GM10847 (cell line): ENCODE data around the gene TMEM53.

ENCODE experiments used
- POLR2A ChIP-seq: IDR thresholded peaks from 2 replicates; pipeline ENCODE4 v1.6.1; 2011; ENCODE audit not compliant: insufficient read length; ENCODE audit errors: extremely low read depth

TMEM53 gene

DNA sequence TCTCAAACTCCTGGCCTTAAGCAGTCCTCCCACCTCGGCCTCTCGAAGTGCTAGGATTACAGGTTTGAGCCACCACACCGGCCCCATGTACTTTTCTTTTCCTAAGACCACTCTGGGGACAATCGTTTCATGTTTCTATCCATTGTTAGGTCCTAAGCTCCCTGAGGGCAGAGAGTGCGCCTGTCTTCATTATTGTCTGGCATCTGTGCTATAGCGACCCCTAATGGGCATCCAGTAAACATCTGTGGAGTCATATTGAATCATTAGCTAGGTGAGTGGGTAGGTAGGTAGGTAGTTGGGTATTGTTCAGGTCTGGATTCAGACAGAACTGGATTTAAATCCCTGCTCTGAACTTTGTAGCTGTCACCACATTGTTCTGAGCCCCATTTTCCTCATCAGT is 66.1 kb downstream of the TMEM53 start:
- TF ChIP-seq POLR2A, result no peak

DNA sequence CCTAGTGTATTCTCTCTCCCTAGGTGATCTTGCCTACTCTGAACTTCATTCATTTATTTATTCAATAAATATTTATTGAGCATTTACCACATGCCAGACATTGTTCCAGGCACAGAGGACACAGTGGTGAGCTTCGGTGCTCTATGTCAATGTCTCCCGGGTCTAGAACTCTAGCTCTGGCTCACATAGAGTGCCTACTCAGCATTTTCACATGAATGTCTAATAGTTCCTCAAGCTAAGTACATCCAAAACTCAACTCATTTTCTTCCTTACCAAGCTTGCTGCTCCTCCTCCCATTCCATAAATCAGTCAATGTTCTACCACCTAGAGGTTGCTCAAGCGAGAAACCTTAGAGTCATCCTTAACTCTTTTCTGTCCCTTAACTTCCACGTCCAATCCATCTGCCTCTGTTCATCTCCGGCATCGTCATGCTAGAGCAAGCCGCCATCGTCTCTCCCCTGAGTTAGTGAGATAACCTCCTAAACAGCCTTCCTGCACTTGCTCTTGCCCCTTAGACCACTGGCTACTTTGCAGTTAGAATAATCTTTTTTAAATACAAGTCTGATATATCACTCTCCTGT is 67.5 kb downstream of the TMEM53 start:
- TF ChIP-seq POLR2A, result no peak

DNA sequence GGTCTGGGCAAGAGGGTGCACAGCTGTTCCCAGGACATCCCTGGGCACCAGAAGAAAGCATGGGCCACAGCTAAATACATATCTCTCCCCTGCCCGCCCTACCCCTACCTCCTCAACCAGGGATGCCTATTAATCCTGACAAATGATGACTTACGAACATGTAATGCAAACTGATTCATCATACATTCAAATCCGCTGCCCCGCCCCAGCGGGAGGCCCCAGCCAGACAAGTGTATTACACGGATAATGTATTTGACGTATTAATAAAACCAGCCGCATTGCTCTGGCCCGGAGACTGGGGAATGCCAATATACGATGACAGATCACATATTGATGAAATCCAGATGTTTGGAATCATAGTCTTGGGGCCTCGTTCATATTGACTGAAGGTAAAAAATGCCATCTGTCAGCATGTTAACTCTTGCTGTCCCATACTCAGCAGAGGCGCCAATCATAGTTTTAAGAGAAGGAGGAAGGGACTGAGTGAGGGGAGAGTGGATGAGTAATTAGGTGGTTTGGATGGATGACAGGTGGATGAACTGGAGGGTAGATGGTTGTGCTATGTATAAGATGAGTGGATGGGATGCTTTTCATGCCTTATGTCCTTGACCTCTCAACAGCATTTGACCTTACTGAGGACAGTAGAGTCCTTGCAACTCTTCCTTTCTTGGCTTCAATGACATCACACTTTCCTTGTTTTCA is 68.2 kb downstream of the TMEM53 start:
- TF ChIP-seq POLR2A, result no peak

DNA sequence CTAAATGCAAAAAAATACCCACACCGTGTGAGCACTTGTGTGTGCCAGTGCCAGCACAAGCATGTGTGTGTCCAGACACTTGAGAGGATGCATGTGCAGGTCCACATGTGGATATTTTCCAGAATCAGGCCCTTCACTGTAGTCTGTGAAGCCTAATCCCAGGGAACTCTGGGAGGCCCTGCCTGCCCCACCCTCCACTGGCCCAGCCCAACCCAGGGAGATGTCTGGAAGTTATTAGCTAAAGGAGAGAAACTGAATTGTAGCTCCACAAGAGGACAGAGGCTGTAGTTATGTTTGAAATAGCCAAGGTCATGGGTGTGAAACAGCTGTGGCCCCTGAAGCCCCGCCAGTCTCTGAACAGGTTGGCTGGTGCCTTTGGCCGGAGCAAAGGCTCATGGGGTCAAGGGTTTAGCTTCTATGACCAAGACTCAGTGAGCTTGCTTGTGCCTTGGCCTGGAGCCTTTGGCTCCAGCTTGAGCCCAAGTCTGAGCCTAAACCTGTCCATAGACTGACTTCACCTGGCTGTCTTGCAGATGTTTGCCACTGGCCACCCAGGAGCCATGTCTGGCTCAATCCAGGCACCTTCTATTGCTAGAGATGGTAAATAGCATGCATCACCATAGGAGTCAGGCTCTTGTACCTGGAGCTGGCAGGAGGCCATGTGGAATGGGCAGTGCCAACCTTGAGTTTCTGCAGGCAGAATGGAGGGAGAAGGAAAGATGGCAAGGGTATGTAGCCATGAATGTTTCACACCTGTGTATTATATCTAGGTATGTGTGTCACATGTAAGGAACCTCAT is 69.9 kb downstream of the TMEM53 start:
- no peak for TF ChIP-seq POLR2A

GRCh38 chr1:44603718-44604117 is 70.6 kb downstream of the TMEM53 start:
- TF ChIP-seq POLR2A, result no peak
